Dedifferentiated amniotic fluid mesenchymal stem cell (primary cell): Measurements from ENCODE around the gene LRP10.
"Not testable (repeated sequence)": the region's sequence is repeated elsewhere in the genome, so short reads cannot be mapped to it uniquely, and the experiment has no call there.

Experiments
- DNase-seq: peaks from one replicate; pipeline ENCODE4 v3.0.0-alpha.2; 2016; ENCODE audit errors: extremely low spot score

The LRP10 gene, protein sequence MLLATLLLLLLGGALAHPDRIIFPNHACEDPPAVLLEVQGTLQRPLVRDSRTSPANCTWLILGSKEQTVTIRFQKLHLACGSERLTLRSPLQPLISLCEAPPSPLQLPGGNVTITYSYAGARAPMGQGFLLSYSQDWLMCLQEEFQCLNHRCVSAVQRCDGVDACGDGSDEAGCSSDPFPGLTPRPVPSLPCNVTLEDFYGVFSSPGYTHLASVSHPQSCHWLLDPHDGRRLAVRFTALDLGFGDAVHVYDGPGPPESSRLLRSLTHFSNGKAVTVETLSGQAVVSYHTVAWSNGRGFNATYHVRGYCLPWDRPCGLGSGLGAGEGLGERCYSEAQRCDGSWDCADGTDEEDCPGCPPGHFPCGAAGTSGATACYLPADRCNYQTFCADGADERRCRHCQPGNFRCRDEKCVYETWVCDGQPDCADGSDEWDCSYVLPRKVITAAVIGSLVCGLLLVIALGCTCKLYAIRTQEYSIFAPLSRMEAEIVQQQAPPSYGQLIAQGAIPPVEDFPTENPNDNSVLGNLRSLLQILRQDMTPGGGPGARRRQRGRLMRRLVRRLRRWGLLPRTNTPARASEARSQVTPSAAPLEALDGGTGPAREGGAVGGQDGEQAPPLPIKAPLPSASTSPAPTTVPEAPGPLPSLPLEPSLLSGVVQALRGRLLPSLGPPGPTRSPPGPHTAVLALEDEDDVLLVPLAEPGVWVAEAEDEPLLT

DNA sequence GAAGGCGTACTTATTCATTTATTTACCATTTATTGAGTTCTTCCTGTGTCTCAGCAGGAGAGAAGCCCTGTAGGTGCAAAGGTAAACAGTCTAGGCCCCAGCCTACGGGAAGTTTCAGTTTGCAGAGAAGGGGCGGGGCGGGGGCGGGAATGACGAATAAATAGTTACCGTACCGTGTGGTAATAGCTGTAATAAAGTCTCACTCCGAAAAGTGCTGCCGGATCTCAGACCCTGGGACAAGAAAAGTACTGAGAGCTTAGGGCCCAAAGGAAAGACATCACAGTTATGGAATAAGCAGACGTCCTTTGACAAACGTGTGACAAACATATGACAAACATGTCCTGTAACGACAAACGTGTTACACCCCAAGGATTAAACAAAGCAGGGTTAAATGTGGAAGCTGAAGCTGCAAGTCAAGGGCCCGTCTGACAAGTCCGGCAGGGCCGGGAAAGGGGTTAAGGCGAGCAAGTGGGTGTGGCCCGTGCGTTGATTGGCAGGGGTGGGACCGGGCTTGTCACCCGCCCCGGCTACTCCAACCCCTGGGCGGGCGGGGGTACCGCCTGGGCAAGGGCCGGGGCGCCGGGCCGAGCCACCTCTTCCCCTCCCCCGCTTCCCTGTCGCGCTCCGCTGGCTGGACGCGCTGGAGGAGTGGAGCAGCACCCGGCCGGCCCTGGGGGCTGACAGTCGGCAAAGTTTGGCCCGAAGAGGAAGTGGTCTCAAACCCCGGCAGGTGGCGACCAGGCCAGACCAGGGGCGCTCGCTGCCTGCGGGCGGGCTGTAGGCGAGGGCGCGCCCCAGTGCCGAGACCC, at the start of gene LRP10:
Gene LRP10 (plus strand): TSS at position 517 of the 809 bp plus-strand sequence. CDS start 564 bp downstream, outside the sequence.
- DNase-seq, result peak; percentile 75

DNA sequence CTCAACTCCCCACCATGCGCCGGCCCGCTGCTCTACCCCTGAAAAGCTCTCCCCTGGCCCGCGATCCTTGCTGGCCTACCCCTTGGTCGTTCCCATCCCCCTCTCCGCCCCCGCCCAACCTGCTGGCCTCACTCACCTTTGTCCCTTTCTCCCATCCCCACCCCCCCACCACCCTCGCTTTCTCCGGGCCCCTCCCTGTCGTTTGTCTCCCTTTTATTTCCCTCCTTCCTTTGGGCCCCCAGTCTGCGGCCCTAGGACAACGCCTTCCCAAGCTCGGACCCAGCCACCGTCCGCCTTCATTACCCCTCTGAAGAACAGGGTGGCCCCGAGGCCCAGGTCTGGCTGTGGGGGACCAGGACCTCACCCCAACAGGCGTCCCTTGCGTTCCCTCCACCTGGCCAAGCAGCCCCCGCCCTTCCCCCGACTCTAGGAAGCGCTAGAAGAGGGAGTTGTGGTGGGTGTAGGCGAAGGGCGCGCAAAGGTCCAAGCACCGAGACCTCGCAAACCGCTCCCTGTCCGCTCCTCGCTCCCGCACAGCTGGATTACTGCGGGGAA, 49.4 kb upstream of the LRP10 start:
- DNase-seq, result no peak

DNA sequence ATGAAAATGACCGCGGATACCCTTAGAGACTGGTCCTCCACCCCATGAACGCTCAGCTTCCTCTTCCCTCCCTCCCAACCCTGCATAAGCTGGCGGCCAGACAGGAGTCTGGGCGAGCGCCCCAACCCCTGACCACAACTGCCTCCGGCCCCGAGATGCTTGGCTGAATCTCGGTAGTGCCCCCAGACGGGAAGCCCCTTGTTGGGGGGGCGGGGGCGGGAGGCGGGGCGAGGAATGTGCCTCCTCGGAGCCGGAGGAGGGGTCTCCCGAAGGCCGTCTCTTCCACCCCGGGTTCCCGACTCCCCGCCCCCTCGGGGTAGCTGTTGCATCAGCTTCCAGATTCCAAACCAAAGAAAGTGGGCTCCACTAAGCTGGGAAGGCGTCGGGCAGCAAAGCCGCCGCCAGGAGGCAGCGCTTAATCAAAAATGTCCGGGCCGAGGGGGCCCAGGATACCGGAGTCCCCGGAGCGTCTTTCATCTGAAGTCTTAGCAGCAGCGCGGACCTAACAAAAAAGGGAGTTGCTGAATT, 48.9 kb upstream of the LRP10 start:
- DNase-seq, result peak; percentile 83

DNA sequence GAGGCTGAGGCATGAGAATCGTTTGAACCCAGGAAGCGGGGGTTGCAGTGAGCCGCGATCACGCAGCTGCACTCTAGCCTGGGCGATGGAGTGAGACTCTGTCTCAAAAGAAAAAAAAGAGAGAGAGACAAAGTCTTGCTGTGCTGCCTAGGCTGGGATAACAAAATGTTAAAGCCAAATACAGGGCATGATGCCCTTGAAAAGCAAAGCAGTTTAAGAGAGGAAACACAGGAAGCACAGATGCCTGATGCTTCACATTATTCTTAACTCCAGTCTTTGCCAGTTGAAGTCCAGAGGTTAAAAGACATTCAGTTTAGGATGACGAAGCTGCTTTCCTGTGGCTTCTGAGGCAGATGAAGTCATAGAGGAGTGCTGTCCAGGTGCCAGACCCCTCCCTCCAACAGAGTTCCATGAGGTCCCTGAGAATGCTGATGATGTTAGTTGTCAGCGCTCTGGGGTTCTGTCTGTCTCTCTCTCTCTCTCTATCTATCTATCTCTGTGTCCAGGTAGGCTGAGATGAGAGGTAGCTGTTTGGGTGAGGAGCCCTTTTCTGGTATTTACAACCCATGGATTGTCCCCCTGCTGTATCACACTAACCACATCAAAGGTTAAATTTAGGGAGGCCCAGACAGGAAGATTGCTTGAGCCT, 46.7 kb upstream of the LRP10 start:
- DNase-seq, result peak; percentile 66

DNA sequence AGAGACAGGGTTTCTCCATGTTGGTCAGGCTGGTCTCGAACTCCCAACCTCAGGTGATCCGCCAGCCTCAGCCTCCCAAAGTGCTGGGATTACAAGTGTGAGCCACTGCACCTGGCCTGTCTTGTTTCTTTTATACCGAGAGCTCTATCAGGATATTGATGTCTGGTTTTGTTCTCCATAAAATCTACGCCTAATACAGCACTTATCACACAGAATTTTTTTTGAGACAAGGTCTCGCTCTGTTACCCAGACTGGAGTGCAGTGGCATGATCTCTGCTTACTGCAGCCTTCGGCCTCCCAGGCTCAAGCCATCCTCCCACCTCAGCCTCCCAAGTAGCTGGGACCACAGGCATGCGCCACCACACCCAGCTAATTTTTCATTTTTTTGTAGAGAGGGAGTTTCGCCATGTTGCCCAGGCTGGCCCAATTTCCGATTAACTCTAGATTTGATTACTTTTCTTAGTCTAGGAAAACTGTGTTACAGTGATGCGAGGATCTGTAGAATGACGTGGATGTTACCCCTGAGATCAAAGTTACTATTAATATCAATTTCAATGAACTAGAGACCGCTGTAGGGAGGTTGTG, 42.4 kb upstream of the LRP10 start:
- not testable (repeated sequence) for DNase-seq

DNA sequence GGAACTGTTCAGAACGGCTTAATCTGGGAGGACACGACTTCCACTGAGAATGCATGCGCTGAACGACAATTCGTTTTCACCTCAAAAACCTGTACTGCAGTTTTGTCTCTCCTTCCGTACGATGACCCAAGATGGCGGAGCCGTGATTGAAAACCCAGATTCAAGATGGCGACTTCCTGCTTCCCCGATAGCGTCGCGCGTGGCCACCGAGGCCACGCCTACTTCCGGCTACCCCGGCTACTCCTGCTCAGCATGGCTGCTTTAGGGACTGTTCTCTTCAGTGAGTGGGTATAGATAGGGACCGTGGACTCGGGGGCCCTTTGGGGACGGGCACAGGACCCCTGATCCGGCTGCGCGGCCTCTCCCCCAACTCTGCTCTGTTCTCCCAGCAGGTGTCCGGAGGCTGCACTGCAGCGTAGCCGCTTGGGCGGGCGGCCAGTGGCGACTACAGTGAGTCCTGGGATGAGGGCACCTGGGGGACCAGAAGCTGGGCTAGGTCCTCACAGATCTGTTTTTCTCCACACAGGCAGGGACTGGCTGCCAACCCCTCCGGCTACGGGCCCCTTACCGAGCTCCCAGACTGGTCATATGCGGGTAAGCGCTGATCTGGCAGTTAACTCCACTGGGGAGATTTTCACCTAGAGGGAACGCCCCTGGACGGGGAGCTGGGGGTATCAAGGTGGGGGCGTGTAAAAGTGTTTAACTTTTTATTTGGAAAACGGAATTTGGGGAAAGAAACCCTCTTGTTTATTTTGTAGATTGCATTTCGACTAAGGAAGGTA, 41.7 kb upstream of the LRP10 start, which contains the start of gene MRPL52:
Gene MRPL52 (plus strand): TSS at position 227 of the 782 bp plus-strand sequence. CDS start 26 bp downstream, at position 253.
- peak; percentile 86 for DNase-seq

DNA sequence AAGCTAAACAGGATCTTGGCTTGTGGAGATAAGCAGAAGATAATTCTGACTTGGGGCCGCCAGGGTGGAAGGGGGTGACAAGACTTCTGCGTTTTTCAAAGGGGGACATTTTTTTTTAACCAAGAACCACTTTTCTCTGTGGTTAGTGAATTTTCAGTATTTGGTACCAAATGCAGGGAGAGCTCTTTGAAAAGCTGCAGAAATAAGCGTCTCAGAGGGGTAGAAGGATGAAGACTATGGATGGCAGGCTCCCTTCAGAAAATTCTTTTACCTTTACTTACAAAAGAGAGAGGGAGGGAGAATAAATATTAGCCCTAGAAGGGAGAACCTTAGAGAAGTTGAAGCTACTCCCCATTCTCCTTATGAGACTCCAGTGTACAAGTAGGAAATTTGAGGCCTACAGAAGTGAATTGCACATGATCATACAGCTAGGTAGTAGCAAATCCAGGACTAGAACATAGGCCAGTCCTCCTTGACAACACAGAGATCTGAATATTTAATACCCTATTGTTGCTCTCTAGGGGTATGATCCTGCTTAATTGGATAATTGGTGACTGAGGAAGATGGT, 41.0 kb upstream of the LRP10 start:
- no peak for DNase-seq

DNA sequence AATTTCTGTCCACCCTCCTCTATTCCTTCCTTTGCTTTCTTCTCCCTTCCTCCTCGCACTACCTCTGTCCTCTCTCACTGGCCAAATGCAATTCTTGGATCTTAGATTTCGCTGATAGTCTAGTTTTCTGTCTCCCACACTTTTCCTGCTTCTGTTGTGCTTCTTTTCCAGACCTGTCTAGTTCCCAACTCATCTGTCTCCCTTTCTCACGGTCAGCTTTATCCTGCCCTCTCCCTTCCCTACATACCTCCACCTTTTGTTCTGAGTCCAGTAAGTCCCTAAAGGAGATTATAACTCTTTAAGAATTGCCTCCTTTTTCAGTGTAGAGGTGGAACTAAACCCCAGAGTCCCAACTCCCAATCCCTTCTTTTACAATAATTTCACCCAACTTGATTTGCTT, 36.0 kb upstream of the LRP10 start:
- no peak for DNase-seq

DNA sequence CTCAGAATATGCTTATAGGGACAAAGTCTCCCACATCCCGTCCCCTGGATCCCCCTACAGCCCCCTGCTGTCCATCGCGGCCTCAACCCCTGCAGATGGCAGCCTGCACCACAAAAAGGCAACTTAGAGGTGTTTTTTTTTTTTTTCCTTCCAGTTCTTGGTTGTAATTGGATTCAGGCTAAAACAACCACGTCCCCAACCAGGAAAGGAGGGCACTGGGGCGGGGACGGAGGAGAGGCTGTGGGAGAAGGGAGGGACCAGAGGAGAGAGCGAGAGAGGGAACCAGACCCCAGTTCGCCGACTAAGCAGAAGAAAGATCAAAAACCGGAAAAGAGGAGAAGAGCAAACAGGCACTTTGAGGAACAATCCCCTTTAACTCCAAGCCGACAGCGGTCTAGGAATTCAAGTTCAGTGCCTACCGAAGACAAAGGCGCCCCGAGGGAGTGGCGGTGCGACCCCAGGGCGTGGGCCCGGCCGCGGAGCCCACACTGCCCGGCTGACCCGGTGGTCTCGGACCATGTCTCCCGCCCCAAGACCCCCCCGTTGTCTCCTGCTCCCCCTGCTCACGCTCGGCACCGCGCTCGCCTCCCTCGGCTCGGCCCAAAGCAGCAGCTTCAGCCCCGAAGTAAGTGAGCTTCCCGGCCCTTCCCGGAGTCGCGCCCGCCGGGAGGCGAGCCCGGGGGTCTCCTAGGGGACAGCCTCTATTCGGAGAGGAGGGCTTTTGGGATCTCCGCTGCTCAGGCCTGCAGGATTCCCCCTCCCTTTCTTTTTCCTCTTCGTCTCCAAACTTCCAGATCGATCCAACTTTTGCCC, 35.0 kb upstream of the LRP10 start, which contains the start of gene MMP14:
Gene MMP14 (plus strand): TSS at position 285 of the 813 bp plus-strand sequence. CDS start 233 bp downstream, at position 518.
- DNase-seq, result peak; percentile 88

DNA sequence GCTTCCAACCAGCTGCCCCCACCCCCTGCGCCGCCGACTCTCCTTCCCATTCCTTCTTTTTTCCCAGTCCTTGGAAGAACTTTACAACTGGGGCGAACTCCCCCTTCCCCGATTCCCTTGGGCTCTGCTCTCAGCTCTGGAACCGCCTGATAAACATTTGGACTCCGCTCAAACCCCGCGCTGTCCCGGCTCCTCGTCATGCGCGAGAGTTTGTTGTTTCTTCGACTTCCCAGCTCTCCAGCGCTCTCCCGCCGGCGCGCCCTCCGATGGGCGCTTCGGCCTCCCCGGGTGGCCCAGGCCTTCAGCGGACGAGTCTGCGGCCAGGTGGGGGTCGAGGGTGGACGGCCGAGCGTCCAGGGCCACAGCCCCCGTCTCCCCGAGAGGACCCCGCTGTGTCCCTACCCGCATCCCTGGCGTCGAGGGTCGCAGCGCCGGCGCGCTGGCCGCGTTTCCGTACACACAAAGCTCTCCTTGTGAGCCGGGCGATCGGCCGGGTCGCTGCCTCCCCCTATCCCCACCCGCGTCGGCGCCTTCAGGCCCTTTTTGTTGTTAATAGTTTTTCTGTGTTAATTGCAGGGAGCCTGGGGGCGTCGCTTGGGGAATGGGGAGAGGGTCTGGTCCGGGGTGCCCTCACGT, 34.3 kb upstream of the LRP10 start:
- no peak for DNase-seq

DNA sequence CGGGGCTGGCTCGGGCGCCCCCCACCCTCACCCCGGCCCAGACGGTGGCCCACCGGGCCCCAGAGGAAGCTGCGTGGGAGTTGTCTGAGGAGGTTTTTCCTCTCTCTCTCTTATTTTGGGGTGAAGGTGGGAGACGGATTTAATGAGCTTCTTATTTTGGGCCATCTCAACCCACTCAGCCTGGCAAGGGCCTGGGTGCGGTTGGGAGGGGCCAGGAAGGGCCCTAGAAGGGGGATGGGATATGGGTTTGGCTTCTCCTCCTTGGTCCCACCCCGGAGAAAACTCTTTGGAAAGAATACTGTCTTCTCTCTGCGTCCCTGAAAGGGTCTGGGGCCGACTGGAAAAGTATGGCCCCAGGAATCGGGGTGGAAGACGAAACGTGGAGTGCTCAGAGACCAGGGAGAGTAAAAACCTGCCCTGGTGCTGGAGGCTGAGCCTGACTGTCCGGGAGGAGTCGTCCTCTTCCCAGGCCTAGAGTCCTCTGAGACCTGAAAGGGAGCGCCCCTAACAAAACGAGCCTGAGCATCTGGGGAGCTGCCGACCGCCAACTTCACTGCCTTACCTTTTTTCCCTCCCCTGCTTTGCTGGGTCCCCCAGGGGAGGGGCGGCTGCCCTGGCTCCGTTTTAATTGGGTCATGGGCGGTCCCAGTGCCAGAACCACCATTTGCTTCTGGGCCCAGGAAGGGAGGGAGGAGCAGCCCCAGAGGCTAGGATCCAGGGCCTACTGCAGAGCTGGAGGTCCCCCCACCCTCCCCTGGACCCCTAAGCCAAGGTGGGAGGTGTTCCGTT, 33.6 kb upstream of the LRP10 start:
- no peak for DNase-seq

DNA sequence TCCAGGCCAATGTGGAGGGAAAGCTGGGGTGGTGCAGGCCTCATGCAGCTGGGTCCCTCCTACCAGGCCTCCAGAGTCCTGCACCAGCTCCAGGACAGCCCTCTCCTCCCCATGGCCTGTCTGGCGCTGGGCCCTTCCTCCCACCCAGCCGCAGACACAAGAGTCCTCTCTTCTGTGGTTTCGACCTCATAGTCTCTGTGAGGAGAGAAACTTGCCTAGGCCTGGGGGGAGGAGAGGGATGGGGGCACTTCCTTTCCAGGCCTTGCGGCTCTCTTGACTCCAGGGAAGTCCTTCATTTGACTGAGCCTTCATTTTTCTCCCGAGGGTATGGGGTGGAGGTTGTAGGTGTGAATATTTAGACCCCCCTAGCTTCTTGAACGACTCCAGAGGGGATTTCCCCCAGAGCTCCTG, 32.9 kb upstream of the LRP10 start:
- no peak for DNase-seq

DNA sequence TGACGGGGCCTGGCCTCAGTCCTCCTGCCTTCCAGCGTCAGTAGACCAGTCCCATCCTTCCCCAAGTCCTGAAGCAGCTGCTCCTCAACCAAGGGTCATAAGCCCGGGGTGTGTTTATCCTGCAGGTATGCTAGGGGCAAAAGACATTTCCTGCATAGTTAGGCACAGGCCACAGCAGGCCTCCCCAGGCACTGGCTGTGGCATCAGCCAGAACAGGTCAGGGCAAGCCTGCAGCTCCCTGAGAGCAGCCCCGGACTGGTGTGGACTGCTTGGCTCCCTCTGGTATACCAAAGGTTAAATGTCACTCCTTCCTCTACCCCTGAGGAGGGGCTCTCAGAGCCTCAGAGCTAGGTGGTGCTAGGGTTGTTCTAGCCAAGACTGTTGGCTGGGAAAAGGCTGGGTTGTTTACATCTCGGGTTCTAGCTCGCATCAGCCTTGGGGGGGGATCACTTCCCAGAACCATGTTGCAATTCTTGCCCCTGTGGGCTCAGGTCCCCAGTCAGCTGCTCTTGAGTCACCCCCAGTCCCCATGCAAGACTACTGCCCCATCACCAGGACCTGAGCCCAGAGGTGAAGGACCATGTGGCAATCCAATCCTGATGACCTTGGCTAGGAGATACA, 32.3 kb upstream of the LRP10 start:
- DNase-seq, result no peak

DNA sequence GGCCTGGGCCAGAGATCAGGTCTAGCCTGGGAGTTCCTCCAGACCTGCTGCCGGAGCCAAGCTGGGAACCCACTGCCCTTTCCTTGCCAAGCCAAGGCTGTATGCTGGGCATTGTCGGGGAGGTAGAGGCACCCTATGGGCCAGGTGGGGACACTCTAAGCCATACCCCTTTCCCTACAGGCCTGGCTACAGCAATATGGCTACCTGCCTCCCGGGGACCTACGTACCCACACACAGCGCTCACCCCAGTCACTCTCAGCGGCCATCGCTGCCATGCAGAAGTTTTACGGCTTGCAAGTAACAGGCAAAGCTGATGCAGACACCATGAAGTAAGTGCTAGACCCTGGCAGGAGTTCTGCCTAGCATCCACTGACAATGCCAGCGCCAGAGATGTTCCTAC, 30.2 kb upstream of the LRP10 start:
- no peak for DNase-seq

DNA sequence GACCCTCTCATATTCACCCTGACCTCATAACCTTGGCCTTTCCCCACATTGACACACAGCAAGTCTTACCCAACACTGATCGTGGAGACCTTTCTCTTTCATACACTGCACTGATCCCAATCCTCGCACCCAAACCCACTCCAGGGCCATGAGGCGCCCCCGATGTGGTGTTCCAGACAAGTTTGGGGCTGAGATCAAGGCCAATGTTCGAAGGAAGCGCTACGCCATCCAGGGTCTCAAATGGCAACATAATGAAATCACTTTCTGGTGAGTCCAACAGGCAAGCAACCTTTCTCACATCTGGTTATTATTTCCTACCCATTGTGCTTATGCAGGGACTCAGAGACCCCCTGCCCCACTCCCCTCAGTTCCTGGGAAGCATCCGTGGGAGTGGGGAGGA, 29.8 kb upstream of the LRP10 start:
- no peak for DNase-seq

DNA sequence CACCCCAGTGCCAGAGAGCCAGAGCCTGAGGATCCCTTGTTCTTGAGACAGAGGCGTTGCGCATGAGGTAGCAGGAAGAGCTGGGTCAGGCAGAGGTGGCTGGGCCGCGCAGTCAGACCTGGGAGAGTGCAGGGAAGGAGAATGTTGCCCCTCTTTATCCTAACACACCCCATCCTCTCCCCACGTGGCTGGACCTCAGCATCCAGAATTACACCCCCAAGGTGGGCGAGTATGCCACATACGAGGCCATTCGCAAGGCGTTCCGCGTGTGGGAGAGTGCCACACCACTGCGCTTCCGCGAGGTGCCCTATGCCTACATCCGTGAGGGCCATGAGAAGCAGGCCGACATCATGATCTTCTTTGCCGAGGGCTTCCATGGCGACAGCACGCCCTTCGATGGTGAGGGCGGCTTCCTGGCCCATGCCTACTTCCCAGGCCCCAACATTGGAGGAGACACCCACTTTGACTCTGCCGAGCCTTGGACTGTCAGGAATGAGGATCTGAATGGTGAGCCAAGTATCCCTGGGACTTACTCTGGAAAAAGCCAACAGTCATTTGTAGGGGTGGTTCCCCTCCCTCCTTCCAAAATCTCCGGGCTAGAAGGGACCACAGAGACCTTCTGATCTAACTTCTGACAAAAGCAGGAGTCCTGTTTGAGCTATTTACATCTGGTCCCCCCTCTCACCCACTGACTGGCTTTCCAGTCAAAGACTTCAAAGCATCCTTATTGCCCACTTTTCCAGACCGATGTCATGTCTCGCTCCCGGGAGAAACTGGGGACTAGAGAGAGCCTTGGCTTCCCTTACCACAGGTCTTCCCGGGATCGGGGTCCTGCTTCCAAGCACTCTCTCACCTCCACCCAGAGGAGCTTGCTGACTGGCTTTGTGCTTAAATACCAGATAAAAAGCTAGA, 29.1 kb upstream of the LRP10 start:
- DNase-seq, result no peak
